ENCODE results near the gene IGSF21. TPM values are rescaled to one million over a fixed set of nuclear protein-coding genes. Genes with fewer than 3 reads are reported as not detected.

The IGSF21 gene
- total RNA-seq, 1 experiment from 2014 or later: 5.2 TPM

GRCh38 chr1:18110598-18110939 lies 3.0 kb downstream of the IGSF21 start:
- Histone ChIP-seq H3K4ac (ENCODE audit: low read depth, low read length) (no peak overlapping the region), H3K23me2 (ENCODE audit: insufficient read length, low read depth, low read length, poor library complexity, severe bottlenecking) (peaks cover 37% of the 10 kb centered on the region), H2BK120ac (ENCODE audit: low read depth, low read length, poor library complexity, severe bottlenecking) (no peak overlapping the region), H3K18ac (ENCODE audit: insufficient read length, low read depth, low read length) (no peak overlapping the region), H3K9me3 (ENCODE audit: control insufficient read depth, low read depth, low read length) (no peaks in the 10 kb centered on the region), H2BK20ac (ENCODE audit: low read depth, low read length, poor library complexity, severe bottlenecking) (no peak overlapping the region), H2BK5ac (ENCODE audit: insufficient read length, low read length) (no peak overlapping the region), H3K14ac (ENCODE audit: insufficient read depth, low read length) (no peak overlapping the region), H3K4me1 (ENCODE audit: insufficient read depth, low read length) (peaks cover 10% of the 10 kb centered on the region; the same call in 1 of the 2 replicates), H3K79me2 (ENCODE audit: insufficient read depth, low read length) (peaks cover 2% of the 10 kb centered on the region; the same call in 1 of the 2 replicates), H4K91ac (ENCODE audit: insufficient read length, low read depth, low read length) (no peak overlapping the region), H2AK5ac (ENCODE audit: insufficient read length, low read length) (no peak overlapping the region), H3T11ph (ENCODE audit: low read length) (no peak overlapping the region), H4K8ac (replicated peaks; ENCODE audit: insufficient read length, low read depth, low read length) (no peak overlapping the region), H4K5ac (ENCODE audit: insufficient read length, low read depth, low read length) (no peak overlapping the region), H2BK12ac (ENCODE audit: insufficient read length, low read depth, low read length) (no peak overlapping the region), H4K20me1 (ENCODE audit: control insufficient read depth, insufficient read depth, insufficient read length) (peaks cover 3% of the 10 kb centered on the region), H3K79me1 (ENCODE audit: insufficient read depth, low read depth, low read length, poor library complexity, severe bottlenecking) (no peaks in the 10 kb centered on the region), H3K9ac (ENCODE audit: extremely low read depth, insufficient read length, low read length) (no peak overlapping the region), H3K4me2 (ENCODE audit: insufficient read depth, insufficient read length, low read length) (peak overlapping the region; percentile 90), H3K27ac (ENCODE audit: insufficient read length, low read depth, low read length) (no peak overlapping the region), H3K27me3 (ENCODE audit: insufficient read depth, low read length) (peaks cover 14% of the 10 kb centered on the region; the same call in 1 of the 2 replicates), H2AFZ (ENCODE audit: low read length) (no peak overlapping the region), H3K56ac (ENCODE audit: insufficient read length, low read depth, low read length) (no peak overlapping the region), H3K23ac (ENCODE audit: insufficient read length, low read depth, low read length) (no peak overlapping the region), H2BK15ac (ENCODE audit: low read depth, low read length) (no peak overlapping the region)
- Mint-ChIP-seq H3K36me3 (ENCODE audit: insufficient read depth in 1 of 3, low read depth in 3 of 3) (no peaks in the 10 kb centered on the region), H3K27me3 (ENCODE audit: low read depth) (peaks cover 89% of the 10 kb centered on the region), H3K9me3 (peaks cover 0 to 3% of the 10 kb centered on the region in 2 experiments; a peak in 2 of 5 replicates), H3K4me1 (peaks cover 36 to 39% of the 10 kb centered on the region in 2 experiments), H3K27ac (no peak overlapping the region), H3K4me3 (peak overlapping the region; percentile 59 to 92)
- no peak for DNase-seq
- no peak; the same call in 2 of the 3 replicates for TF ChIP-seq CTCF (conservative IDR thresholded peaks at IDR 0.05)
- WGBS (ENCODE audit: extremely low coverage, insufficient read length, low lambda C conversion rate): no CpG with 5 or more reads among the region's 17 CpGs

All from H9 (cell line).